Measurements from ENCODE around the gene PLK3.
A peak's percentile ranks its signal among the peaks of the same experiment; 100 is the strongest.

DNA sequence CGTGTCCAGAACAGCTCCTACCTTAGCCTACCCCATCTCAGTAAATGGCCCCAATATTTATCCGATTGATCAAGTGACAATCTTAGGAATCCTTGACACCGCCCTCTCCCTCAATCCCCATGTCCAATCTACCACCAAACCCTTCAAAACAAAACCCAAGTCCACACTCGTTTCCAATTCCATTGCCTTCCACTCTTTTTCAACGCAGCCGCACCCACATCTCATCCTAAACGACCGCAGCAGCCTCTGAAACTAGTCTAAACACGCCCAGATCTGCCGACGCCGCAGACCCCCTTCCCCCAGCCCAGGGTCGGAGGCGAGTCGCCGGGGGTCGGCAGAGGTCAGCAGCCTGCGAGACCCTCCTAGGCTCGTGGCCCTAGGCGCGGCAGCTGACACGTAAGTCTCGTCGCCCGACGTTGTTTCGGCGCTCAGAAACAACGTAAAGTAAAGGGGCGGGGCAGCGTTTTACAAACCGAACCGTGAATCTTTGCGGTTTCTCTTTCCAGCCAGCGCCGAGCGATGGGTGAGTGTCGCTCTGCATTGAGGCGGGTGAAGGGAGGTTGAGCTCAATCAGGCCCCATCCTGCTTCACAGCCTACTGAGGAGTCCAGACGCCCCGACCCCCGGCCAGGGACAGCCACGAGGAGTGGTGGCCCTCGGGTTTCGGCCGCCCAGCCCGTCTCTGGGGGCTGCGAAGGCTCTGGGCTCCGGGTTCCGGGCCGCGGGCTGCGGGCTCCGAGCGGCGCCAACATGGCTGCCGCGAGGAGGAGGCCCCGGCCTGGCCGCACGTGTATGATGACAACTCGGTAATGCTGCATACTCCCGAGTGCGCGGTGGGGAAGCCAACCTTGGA, 24.9 kb upstream of the PLK3 start, which contains the start of gene RPS8:
- TF ChIP-seq, protein P1, sequence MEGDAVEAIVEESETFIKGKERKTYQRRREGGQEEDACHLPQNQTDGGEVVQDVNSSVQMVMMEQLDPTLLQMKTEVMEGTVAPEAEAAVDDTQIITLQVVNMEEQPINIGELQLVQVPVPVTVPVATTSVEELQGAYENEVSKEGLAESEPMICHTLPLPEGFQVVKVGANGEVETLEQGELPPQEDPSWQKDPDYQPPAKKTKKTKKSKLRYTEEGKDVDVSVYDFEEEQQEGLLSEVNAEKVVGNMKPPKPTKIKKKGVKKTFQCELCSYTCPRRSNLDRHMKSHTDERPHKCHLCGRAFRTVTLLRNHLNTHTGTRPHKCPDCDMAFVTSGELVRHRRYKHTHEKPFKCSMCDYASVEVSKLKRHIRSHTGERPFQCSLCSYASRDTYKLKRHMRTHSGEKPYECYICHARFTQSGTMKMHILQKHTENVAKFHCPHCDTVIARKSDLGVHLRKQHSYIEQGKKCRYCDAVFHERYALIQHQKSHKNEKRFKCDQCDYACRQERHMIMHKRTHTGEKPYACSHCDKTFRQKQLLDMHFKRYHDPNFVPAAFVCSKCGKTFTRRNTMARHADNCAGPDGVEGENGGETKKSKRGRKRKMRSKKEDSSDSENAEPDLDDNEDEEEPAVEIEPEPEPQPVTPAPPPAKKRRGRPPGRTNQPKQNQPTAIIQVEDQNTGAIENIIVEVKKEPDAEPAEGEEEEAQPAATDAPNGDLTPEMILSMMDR (IDR thresholded peaks at IDR 0.05) = peak in 1 of 3 donors; percentile 15
- TF ChIP-seq POLR2A (IDR thresholded peaks at IDR 0.05) (peak; percentile 97), POLR2AphosphoS5 (IDR thresholded peaks at IDR 0.05) (peak; percentile 97 to 99 (median 98))

Data from breast epithelium (tissue), 3 donors.